Forelimb muscle (tissue), 1 donor: ENCODE measurements around the gene SERPINA1. TPM values are rescaled to one million over a fixed set of nuclear protein-coding genes. Genes with fewer than 3 reads are reported as not detected.

ENCODE experiments used
- DNase-seq: peaks from one replicate; pipeline ENCODE4 v3.0.0-alpha.2; 2013; ENCODE audit warnings: low read depth
- polyA plus RNA-seq: library from polyadenylated mRNA; unstranded; fragments of 120-200 nt; gene quantifications from one replicate; pipeline ENCODE4 v1.2.1, GENCODE V29; 2013; ENCODE audit not compliant: insufficient read length

SERPINA1 gene
- polyA plus RNA-seq, 1 donor: 0.39 TPM

DNA sequence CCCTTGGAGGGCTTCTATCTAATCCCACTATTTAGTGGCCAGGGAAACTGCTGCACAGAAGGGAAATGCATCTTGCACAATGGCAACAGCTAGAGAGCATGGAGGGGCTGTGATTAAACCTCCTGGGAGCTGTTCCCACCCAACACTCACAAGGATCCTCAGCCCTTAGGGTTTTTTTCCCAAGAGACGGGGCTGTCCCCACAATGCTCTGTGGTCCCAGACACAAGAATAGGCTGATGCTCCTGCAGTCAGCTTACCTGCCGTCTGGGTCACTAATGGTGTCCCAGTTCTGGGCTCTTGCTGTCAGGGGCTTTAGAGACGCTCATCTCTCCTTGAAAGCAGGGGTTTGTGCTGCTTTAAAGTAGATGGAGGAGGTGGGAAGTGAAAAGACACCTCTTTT is 4.6 kb downstream of the SERPINA1 start:
- no peak for DNase-seq

DNA sequence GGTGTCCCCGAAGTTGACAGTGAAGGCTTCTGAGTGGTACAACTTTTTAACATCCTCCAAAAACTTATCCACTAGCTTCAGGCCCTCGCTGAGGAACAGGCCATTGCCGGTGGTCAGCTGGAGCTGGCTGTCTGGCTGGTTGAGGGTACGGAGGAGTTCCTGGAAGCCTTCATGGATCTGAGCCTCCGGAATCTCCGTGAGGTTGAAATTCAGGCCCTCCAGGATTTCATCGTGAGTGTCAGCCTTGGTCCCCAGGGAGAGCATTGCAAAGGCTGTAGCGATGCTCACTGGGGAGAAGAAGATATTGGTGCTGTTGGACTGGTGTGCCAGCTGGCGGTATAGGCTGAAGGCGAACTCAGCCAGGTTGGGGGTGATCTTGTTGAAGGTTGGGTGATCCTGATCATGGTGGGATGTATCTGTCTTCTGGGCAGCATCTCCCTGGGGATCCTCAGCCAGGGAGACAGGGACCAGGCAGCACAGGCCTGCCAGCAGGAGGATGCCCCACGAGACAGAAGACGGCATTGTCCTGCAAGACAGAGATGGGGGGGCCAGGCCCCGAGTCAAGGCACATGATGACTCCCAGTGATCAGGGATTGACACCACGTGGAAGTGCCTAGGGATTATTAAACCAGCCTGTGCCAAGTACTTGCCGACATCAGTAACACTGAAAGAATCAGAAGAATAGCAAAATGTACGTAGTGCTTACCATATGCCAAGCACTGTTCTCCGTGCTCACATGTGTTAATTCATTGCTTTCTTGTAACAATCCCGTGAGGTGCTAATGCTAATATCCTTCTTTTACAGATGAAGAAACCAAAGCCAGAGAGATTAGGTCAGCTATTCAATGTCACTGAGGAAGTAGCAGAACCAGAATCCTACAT is 5.4 kb downstream of the SERPINA1 start:
- DNase-seq: no peak

GRCh38 chr14:94382099-94382715 is 6.2 kb downstream of the SERPINA1 start:
- no peak for DNase-seq

DNA sequence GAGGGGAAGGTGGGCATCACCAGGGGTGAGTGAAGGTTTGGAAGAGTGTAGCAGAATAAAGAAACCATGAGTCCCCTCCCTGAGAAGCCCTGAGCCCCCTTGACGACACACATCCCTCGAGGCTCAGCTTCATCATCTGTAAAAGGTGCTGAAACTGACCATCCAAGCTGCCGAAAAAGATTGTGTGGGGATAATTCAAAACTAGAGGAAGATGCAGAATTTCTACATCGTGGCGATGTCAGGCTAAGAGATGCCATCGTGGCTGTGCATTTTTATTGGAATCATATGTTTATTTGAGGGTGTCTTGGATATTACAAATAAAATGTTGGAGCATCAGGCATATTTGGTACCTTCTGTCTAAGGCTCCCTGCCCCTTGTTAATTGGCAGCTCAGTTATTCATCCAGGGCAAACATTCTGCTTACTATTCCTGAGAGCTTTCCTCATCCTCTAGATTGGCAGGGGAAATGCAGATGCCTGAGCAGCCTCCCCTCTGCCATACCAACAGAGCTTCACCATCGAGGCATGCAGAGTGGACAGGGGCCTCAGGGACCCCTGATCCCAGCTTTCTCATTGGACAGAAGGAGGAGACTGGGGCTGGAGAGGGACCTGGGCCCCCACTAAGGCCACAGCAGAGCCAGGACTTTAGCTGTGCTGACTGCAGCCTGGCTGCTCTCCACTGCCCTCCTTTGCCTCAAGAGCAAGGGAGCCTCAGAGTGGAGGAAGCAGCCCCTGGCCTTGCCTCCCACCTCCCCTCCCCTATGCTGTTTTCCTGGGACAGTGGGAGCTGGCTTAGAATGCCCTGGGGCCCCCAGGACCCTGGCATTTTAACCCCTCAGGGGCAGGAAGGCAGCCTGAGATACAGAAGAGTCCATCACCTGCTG is 7.0 kb downstream of the SERPINA1 start:
- DNase-seq: no peak

GRCh38 chr14:94380225-94381148 is 7.9 kb downstream of the SERPINA1 start:
- DNase-seq: no peak

GRCh38 chr14:94379291-94380224 is 8.8 kb downstream of the SERPINA1 start:
- DNase-seq: no peak

- DNase-seq: no peak
These were observed 9.7 kb downstream of the SERPINA1 start for GRCh38 chr14:94378527-94379290.

GRCh38 chr14:94377866-94378470 is 10.4 kb downstream of the SERPINA1 start:
- DNase-seq: no peak

- DNase-seq: no peak
These were observed 11.2 kb downstream of the SERPINA1 start for GRCh38 chr14:94376976-94377865.

- DNase-seq: no peak
These were observed 12.1 kb downstream of the SERPINA1 start for GRCh38 chr14:94376108-94376975.

- DNase-seq: no peak
These were observed 12.8 kb downstream of the SERPINA1 start for GRCh38 chr14:94375552-94376107.

GRCh38 chr14:94374749-94375260 is 13.6 kb downstream of the SERPINA1 start:
- no peak for DNase-seq

DNA sequence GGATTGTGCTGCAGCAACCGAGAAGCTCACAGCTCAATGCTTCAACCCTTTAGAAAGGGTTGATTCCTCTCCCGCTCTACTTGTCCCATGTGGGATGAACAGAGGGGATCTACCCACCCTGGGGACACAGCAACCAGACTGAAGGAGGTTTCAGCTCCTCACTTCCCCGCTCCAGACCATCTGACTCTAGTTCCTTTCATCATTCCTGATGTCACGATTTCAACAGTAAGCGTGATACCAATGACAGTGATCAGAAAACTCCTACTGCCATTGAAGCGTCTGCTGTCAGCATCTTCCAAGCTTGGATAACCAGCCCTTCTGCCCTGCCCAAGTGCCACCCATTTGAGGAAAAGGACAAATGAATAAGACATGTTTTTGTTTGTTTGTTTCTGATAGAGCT is 14.3 kb downstream of the SERPINA1 start:
- DNase-seq: no peak

DNA sequence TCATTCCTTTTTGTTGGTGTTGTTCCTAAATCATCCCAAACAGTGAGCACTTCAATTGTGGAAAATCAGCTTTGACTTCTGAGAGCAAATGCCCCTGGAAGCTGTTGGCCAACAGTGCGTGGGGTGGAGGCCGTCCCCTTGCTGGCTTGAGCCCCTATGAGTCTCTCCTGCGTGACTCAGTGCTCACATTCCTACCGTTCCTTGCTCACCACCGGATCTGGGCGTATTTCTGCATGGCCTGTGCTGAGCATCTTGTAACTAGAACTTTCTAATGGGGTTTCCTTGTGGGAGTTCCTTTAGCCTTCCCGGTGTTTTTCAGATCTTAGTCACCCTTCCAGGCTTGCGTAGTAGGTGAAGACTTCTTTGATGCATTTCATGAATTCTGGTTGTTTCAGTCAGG is 14.7 kb downstream of the SERPINA1 start:
- DNase-seq: no peak

DNA sequence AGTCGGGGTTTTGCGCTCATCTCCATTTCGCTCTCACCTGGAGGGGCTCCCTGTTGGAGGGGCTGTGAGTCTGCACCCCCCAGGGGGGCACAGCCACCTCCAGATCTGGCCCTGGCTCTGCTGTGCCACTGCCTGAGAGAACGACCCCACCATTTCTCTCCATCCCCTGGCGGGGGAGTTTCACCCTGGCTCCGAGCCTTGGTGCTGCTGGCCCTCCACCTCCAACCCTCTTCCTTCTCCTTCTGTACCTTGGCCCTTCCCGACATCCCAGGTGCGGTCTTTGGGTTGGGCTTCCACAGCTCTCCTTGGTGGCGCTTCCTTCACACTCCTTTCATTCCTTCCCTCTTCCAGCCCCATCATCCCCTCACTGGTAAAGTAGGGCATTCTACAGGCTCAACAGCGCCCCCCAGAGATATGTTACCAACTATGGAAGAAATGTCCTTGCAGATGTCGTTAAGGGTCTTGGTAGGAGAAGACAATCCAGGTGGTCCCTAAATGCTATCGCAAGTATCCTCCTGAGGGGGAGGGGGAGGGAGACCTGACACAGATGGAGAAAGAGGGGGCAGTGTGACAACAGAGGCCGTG is 16.3 kb downstream of the SERPINA1 start:
- DNase-seq: no peak

DNA sequence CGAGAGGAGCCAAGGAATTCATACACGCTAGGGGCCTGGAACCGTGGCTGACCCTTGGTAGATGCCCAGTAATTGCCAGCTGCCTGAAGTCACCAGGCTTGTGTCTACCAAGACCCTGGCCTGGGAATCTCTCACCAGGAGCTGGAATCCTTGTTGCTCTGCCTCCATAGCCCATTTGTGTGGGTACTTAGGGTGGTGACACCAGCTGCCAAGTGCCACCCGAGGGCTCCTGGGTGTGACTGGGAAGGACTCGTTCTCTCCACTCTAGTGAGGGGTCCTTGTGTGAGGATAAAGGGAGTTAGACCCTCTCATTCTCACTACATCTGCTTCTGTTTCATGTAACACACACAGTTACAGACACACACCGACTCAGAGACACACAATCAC is 17.9 kb downstream of the SERPINA1 start:
- no peak for DNase-seq
